ENCODE measurements around the gene ANGEL2.

DNA sequence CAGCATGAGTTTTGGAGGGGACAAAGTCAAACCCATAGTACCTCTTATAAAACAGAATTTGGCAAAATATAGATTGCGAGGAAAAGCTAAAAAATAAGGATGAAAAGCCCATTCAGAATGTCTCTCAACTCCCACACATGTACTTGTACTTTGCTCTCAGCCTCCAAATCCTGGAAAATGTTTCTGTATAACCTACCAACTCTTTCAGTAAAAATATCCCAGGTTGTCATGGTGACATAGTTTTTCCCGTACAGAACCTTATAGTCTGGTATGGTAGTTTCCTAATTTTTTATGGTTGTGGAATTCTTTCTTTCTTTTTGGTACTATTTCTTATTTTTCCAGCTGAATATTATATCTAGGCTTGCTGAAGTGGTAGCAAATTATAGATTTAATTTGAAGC is 19.9 kb upstream of the ANGEL2 start:
- TF ChIP-seq, protein P1, sequence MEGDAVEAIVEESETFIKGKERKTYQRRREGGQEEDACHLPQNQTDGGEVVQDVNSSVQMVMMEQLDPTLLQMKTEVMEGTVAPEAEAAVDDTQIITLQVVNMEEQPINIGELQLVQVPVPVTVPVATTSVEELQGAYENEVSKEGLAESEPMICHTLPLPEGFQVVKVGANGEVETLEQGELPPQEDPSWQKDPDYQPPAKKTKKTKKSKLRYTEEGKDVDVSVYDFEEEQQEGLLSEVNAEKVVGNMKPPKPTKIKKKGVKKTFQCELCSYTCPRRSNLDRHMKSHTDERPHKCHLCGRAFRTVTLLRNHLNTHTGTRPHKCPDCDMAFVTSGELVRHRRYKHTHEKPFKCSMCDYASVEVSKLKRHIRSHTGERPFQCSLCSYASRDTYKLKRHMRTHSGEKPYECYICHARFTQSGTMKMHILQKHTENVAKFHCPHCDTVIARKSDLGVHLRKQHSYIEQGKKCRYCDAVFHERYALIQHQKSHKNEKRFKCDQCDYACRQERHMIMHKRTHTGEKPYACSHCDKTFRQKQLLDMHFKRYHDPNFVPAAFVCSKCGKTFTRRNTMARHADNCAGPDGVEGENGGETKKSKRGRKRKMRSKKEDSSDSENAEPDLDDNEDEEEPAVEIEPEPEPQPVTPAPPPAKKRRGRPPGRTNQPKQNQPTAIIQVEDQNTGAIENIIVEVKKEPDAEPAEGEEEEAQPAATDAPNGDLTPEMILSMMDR (IDR thresholded peaks at IDR 0.05): no peak
- TF ChIP-seq POLR2A (IDR thresholded peaks at IDR 0.05): no peak
